ENCODE results near the gene ELF3. TPM values are rescaled to one million over a fixed set of nuclear protein-coding genes. Genes with fewer than 3 reads are reported as not detected.

The ELF3 gene
- total RNA-seq, 2 experiments from 2014 or later = 0.09 to 0.44 TPM

DNA sequence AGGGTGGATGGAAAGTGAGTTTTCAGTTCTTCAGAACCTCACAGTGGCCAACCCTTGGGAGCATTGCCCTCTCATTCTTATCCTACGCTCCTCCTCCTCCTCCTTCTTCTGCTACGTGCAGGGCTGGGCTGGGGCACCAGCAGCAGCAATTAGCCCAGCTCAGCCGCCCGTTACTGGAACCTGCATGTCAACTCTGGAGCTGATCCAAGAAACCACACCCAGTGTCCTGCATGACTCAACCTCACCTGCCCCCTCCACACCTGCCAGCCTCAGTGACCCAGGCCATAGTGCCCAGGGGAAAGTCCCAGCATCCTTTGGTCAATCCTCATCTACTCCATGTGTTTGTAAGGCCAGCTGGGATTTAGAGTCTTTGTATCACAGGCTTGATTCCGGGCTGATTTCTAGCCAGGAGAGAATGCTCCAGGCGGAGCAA is 12.6 kb downstream of the ELF3 start:
- no peaks in the 10 kb centered on the region for H3K79me2 ChIP-seq (ENCODE audit: insufficient read depth, low read depth, low read length)
- no peak overlapping the region for H3K4me2 ChIP-seq (ENCODE audit: low read length)
- no peaks in the 10 kb centered on the region for H4K20me1 ChIP-seq (ENCODE audit: insufficient read depth, low read length)
- DNase-seq (ENCODE audit: low spot score) = no peak
- no peak overlapping the region for H3K4me3 ChIP-seq (ENCODE audit: low read depth, low read length, poor library complexity, severe bottlenecking)
- no peak overlapping the region for H2AFZ ChIP-seq (ENCODE audit: low read length)
- H3K9me3 ChIP-seq (ENCODE audit: low read length) = no peaks in the 10 kb centered on the region
- POLR2A ChIA-PET = interaction anchor here (0.6 kb wide), 1 partner anchor 25 kb away, joined by 5 read pairs; no protein-coding TSS in a partner anchor
- BruUV-seq (replicated peaks) = no TSS peak
- H3K36me3 ChIP-seq (ENCODE audit: insufficient read depth, low read length) = no peaks in the 10 kb centered on the region
- CTCF ChIA-PET (ENCODE audit: unreplicated experiment) = no interaction called here
- no peaks in the 10 kb centered on the region for H3K4me1 ChIP-seq (ENCODE audit: insufficient read depth, low read length, poor library complexity, severe bottlenecking)
- H3K9me2 ChIP-seq (ENCODE audit: insufficient read depth, low read length) = no peaks in the 10 kb centered on the region
- no peak overlapping the region for H3K27ac ChIP-seq (ENCODE audit: low read depth, low read length, poor library complexity, severe bottlenecking)
- no peak for TF ChIP-seq EZH2phosphoT487 (IDR thresholded peaks at IDR 0.05; ENCODE audit: borderline replicate concordance, low read depth, low read length)
- TF ChIP-seq, protein P1, sequence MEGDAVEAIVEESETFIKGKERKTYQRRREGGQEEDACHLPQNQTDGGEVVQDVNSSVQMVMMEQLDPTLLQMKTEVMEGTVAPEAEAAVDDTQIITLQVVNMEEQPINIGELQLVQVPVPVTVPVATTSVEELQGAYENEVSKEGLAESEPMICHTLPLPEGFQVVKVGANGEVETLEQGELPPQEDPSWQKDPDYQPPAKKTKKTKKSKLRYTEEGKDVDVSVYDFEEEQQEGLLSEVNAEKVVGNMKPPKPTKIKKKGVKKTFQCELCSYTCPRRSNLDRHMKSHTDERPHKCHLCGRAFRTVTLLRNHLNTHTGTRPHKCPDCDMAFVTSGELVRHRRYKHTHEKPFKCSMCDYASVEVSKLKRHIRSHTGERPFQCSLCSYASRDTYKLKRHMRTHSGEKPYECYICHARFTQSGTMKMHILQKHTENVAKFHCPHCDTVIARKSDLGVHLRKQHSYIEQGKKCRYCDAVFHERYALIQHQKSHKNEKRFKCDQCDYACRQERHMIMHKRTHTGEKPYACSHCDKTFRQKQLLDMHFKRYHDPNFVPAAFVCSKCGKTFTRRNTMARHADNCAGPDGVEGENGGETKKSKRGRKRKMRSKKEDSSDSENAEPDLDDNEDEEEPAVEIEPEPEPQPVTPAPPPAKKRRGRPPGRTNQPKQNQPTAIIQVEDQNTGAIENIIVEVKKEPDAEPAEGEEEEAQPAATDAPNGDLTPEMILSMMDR (conservative IDR thresholded peaks at IDR 0.05; ENCODE audit: low read length) = no peak
- intact Hi-C loops (cut with micrococcal nuclease; ENCODE audit: unreplicated experiment) = no loop called here

DNA sequence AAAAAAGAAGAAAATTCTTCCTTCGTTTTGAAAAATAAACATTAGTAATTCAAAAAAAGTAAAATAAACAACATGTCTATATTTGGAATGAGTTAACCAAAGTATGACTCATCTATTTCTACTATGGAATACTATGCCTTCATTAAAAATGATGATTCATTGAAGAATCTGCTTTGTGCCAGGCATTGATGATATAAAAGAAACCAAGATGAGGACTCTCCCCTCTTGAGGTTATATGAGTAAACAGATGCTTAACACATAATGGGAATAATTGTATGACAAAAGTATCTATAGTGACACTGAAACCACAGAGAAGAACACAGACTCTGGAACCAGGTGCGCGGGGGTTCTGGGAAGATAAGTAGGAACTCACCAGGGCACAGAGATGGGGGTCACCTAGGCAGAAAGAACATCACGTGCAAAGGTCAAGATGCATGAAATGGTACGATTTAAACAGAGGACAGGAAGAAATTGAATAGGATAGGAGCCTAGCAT is 18.8 kb downstream of the ELF3 start:
- Histone ChIP-seq H3K4me1 (ENCODE audit: insufficient read depth, low read length, poor library complexity, severe bottlenecking) (no peaks in the 10 kb centered on the region), H4K20me1 (ENCODE audit: insufficient read depth, low read length) (no peaks in the 10 kb centered on the region), H3K4me2 (ENCODE audit: low read length) (no peak overlapping the region), H3K9me2 (ENCODE audit: insufficient read depth, low read length) (no peaks in the 10 kb centered on the region), H2AFZ (ENCODE audit: low read length) (no peak overlapping the region), H3K79me2 (ENCODE audit: insufficient read depth, low read depth, low read length) (no peaks in the 10 kb centered on the region), H3K9me3 (ENCODE audit: low read length) (no peaks in the 10 kb centered on the region), H3K4me3 (ENCODE audit: low read depth, low read length, poor library complexity, severe bottlenecking) (no peak overlapping the region), H3K27ac (ENCODE audit: low read depth, low read length, poor library complexity, severe bottlenecking) (no peak overlapping the region), H3K36me3 (ENCODE audit: insufficient read depth, low read length) (no peaks in the 10 kb centered on the region)
- BruUV-seq (replicated peaks) = no TSS peak
- intact Hi-C loops (cut with micrococcal nuclease; ENCODE audit: unreplicated experiment) = no loop called here
- no peak for DNase-seq (ENCODE audit: low spot score)
- TF ChIP-seq EZH2phosphoT487 (IDR thresholded peaks at IDR 0.05; ENCODE audit: borderline replicate concordance, low read depth, low read length) = no peak
- TF ChIP-seq, protein P1 (conservative IDR thresholded peaks at IDR 0.05; ENCODE audit: low read length) = no peak
- ChIA-PET POLR2A (no interaction called here), CTCF (ENCODE audit: unreplicated experiment) (interaction anchor here (0.6 kb wide), 1 partner anchor 22 kb away, joined by 3 read pairs; no protein-coding TSS in a partner anchor)

DNA sequence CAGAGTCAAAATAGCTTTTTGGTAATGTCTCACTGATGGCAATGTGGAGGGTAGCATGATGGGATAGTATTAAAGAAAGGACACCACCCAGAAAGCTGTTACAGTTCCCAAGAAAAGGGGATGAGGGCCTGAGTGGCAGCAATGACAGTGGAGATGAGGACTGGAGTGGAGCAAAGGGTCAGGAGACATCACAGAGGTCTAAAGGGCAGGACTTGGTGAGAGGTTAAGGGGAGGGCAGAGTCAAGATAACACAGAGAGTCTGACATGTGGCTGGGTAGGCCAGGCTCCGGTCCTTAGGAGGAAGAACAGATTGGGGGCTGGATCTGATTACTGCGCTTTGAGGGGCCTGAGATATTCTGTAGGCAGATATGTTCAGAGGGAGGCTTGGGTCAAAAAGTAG is 19.3 kb downstream of the ELF3 start:
- Histone ChIP-seq H3K4me2 (ENCODE audit: low read length) (no peak overlapping the region), H3K36me3 (ENCODE audit: insufficient read depth, low read length) (no peaks in the 10 kb centered on the region), H2AFZ (ENCODE audit: low read length) (no peak overlapping the region), H3K4me3 (ENCODE audit: low read depth, low read length, poor library complexity, severe bottlenecking) (no peak overlapping the region), H3K9me3 (ENCODE audit: low read length) (no peaks in the 10 kb centered on the region), H3K9me2 (ENCODE audit: insufficient read depth, low read length) (no peaks in the 10 kb centered on the region), H3K4me1 (ENCODE audit: insufficient read depth, low read length, poor library complexity, severe bottlenecking) (no peaks in the 10 kb centered on the region), H3K79me2 (ENCODE audit: insufficient read depth, low read depth, low read length) (no peaks in the 10 kb centered on the region), H4K20me1 (ENCODE audit: insufficient read depth, low read length) (no peaks in the 10 kb centered on the region), H3K27ac (ENCODE audit: low read depth, low read length, poor library complexity, severe bottlenecking) (no peak overlapping the region)
- BruUV-seq (replicated peaks) = no TSS peak
- CTCF ChIA-PET (ENCODE audit: unreplicated experiment) = no interaction called here
- POLR2A ChIA-PET = no interaction called here
- no peak for TF ChIP-seq EZH2phosphoT487 (IDR thresholded peaks at IDR 0.05; ENCODE audit: borderline replicate concordance, low read depth, low read length)
- TF ChIP-seq, protein P1 (conservative IDR thresholded peaks at IDR 0.05; ENCODE audit: low read length) = no peak
- no peak for DNase-seq (ENCODE audit: low spot score)
- intact Hi-C loops (cut with micrococcal nuclease; ENCODE audit: unreplicated experiment) = no loop called here
